SK-N-SH (cell line): ENCODE measurements around the gene LRGUK.

ENCODE experiments used
- NRF1 ChIP-seq: IDR thresholded peaks from 2 replicates; pipeline ENCODE4 v1.6.1; 2012; ENCODE audit warnings: low read depth, mild to moderate bottlenecking, low read length
- TF ChIP-seq, protein P1 (sequence below): IDR thresholded peaks from 2 replicates; pipeline ENCODE4 v1.6.1; 2012; ENCODE audit warnings: mild to moderate bottlenecking, low read depth, low read length, moderate library complexity

DNA sequence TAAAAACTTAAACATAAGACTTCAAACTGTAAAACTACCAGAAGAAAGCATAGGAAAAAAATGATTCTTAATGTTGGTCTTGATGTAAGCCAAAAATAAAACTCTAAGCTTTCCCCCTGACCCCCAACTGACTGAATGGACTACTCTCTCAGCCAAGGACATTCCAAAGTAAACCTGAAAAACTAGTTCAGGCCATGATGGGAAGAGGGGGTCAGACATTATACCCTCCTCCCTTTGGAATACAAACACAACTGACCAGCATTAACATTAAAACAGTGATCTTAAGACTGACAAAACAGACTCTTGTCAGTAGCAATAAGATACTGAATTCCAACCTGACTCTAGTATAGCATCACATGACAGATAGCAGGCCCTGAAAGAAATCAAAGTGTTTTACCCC, 13.5 kb upstream of the LRGUK start:
- no peak for TF ChIP-seq NRF1
- TF ChIP-seq, protein P1, sequence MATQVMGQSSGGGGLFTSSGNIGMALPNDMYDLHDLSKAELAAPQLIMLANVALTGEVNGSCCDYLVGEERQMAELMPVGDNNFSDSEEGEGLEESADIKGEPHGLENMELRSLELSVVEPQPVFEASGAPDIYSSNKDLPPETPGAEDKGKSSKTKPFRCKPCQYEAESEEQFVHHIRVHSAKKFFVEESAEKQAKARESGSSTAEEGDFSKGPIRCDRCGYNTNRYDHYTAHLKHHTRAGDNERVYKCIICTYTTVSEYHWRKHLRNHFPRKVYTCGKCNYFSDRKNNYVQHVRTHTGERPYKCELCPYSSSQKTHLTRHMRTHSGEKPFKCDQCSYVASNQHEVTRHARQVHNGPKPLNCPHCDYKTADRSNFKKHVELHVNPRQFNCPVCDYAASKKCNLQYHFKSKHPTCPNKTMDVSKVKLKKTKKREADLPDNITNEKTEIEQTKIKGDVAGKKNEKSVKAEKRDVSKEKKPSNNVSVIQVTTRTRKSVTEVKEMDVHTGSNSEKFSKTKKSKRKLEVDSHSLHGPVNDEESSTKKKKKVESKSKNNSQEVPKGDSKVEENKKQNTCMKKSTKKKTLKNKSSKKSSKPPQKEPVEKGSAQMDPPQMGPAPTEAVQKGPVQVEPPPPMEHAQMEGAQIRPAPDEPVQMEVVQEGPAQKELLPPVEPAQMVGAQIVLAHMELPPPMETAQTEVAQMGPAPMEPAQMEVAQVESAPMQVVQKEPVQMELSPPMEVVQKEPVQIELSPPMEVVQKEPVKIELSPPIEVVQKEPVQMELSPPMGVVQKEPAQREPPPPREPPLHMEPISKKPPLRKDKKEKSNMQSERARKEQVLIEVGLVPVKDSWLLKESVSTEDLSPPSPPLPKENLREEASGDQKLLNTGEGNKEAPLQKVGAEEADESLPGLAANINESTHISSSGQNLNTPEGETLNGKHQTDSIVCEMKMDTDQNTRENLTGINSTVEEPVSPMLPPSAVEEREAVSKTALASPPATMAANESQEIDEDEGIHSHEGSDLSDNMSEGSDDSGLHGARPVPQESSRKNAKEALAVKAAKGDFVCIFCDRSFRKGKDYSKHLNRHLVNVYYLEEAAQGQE, result no peak
